H1 (cell line): Measurements from ENCODE around the gene ELMO3. TPM values are rescaled to one million over a fixed set of nuclear protein-coding genes. Genes with fewer than 3 reads are reported as not detected.

Experiments used
- CTCF ChIA-PET: fragments of 300-600 bp; sonication (Branson Sonifier 250); formaldehyde crosslinking; loops from one replicate; lab custom pipeline; 2021; ENCODE audit not compliant: partially characterized antibody; lab: Charles Lee
- POLR2A ChIA-PET: fragments of 300-600 bp; sonication (Branson Sonifier 250); formaldehyde crosslinking; loops from one replicate; lab custom pipeline; 2021; ENCODE audit warnings: inconsistent platforms; ENCODE audit not compliant: partially characterized antibody; lab: Charles Lee
- DNase-seq, 2 experiments: peaks; one replicate each; pipeline versions ENCODE4 v3.0.0 to v3.0.0-alpha.2; 2010 to 2022; ENCODE audit warnings: low spot score in 2 of 2, low read depth in 1 of 2, mixed read lengths in 1 of 2
- FAIRE-seq: peaks from 2 replicates; lab custom pipeline; 2011; peaks lifted over from hg19 to GRCh38; lab: Jason Lieb, UNC
- H2AFZ ChIP-seq: 2 replicates; pipeline ENCODE4 v1.8.1; 2012; ENCODE audit warnings: low read length, inconsistent platforms
- H2AK5ac ChIP-seq: 2 replicates; pipeline ENCODE4 v1.6.1; 2013; ENCODE audit warnings: low read depth, low read length
- H2BK120ac ChIP-seq: replicated peaks from 2 replicates; pipeline ENCODE3; 2013; ENCODE audit warnings: low read depth, low read length, inconsistent platforms
- H2BK12ac ChIP-seq: 2 replicates; pipeline ENCODE4 v1.6.1; 2013; ENCODE audit warnings: low read depth, low read length
- H2BK15ac ChIP-seq: 2 replicates; pipeline ENCODE4 v1.6.1; 2013; ENCODE audit warnings: low read length
- H2BK20ac ChIP-seq: 2 replicates; pipeline ENCODE4 v1.6.1; 2013; ENCODE audit warnings: low read length
- H2BK5ac ChIP-seq: 2 replicates; pipeline ENCODE4 v1.6.1; 2013; ENCODE audit warnings: low read depth, low read length
- H3K14ac ChIP-seq: 2 replicates; pipeline ENCODE4 v1.6.1; 2013; ENCODE audit warnings: inconsistent platforms; ENCODE audit not compliant: insufficient read length
- H3K18ac ChIP-seq: 2 replicates; pipeline ENCODE4 v1.6.1; 2013; ENCODE audit warnings: low read length; ENCODE audit errors: extremely low read depth
- H3K23ac ChIP-seq: 2 replicates; pipeline ENCODE4 v1.6.1; 2013; ENCODE audit warnings: inconsistent platforms; ENCODE audit not compliant: insufficient read length
- H3K23me2 ChIP-seq: 2 replicates; pipeline ENCODE4 v1.6.1; 2013; ENCODE audit warnings: low read depth, low read length
- H3K27ac ChIP-seq: 2 replicates; pipeline ENCODE4 v1.6.1; 2011; ENCODE audit warnings: low read depth, low read length, inconsistent platforms
- H3K27me3 ChIP-seq, 4 experiments: replicated peaks in 1 of 4; 1 replicate in 1 of 4; 2 replicates in 3 of 4; pipeline versions ENCODE4 v1.6.1 to v1.8.1; 2011 to 2013; ENCODE audit warnings: low read length in 3 of 4, mild to moderate bottlenecking in 3 of 4, inconsistent platforms in 2 of 4, mixed read lengths in 2 of 4, moderate library complexity in 1 of 4; ENCODE audit not compliant: control insufficient read depth in 3 of 4, insufficient read depth in 3 of 4; ENCODE audit errors: extremely low read depth in 1 of 4
- H3K36me3 ChIP-seq, 4 experiments: 2 replicates each; pipeline versions ENCODE4 v1.6.1 to v1.8.1; 2011 to 2013; ENCODE audit warnings: mild to moderate bottlenecking in 4 of 4, low read length in 3 of 4, moderate library complexity in 2 of 4, control low read depth in 1 of 4, inconsistent platforms in 1 of 4; ENCODE audit not compliant: insufficient read depth in 4 of 4, control insufficient read depth in 2 of 4
- H3K4ac ChIP-seq: replicated peaks from 2 replicates; pipeline ENCODE3; 2013; ENCODE audit warnings: low read length, low read depth, mixed read lengths, inconsistent platforms; ENCODE audit not compliant: insufficient read length
- H3K4me1 ChIP-seq, 4 experiments: replicated peaks in 1 of 4; 1 replicate in 1 of 4; 2 replicates in 3 of 4; pipeline versions ENCODE4 v1.6.1 to v1.8.1; 2011 to 2013; ENCODE audit warnings: low read length in 3 of 4, inconsistent platforms in 2 of 4, mixed read lengths in 1 of 4; ENCODE audit not compliant: insufficient read depth in 4 of 4, control insufficient read depth in 3 of 4
- H3K4me2 ChIP-seq, 2 experiments: 2 replicates each; pipeline versions ENCODE4 v1.6.1 to v1.8.1; 2011 to 2013; ENCODE audit warnings: low read depth in 2 of 2, low read length in 2 of 2, control low read depth in 1 of 2, inconsistent platforms in 1 of 2, mild to moderate bottlenecking in 1 of 2; ENCODE audit not compliant: insufficient read depth in 1 of 2
- H3K4me3 ChIP-seq, 4 experiments: fragments of 200-600, 300-600 bp in 1 of 4; sonication (generic), shearing (Covaris generic), sonication (Bioruptor Twin) in 1 of 4; 2 replicates each; pipeline versions ENCODE4 v1.5.1 to v1.8.1; 2011 to 2016; ENCODE audit warnings: low read length in 4 of 4, low read depth in 3 of 4, control low read depth in 2 of 4, inconsistent platforms in 2 of 4, mild to moderate bottlenecking in 2 of 4, mixed read lengths in 1 of 4, moderate library complexity in 1 of 4; ENCODE audit not compliant: insufficient read depth in 2 of 4; ENCODE audit errors: extremely low read depth in 1 of 4
- H3K56ac ChIP-seq: replicated peaks from 2 replicates; pipeline ENCODE3; 2013; ENCODE audit warnings: low read depth, mild to moderate bottlenecking, mixed read lengths, low read length, inconsistent platforms; ENCODE audit not compliant: insufficient read length
- H3K79me1 ChIP-seq: 2 replicates; pipeline ENCODE4 v1.6.1; 2013; ENCODE audit warnings: low read depth, low read length, control low read depth
- H3K79me2 ChIP-seq, 2 experiments: 2 replicates each; pipeline versions ENCODE4 v1.6.1 to v1.8.1; 2012 to 2013; ENCODE audit warnings: low read length in 2 of 2, mild to moderate bottlenecking in 2 of 2, inconsistent platforms in 1 of 2; ENCODE audit not compliant: insufficient read depth in 2 of 2, control insufficient read depth in 1 of 2
- H3K9ac ChIP-seq, 4 experiments: replicated peaks in 1 of 4; 1 replicate in 1 of 4; 2 replicates in 3 of 4; pipeline versions ENCODE4 v1.6.1 to v1.8.1; 2011 to 2013; ENCODE audit warnings: low read depth in 3 of 4, low read length in 3 of 4, control low read depth in 2 of 4, mild to moderate bottlenecking in 2 of 4, moderate library complexity in 2 of 4, inconsistent platforms in 1 of 4; ENCODE audit errors: extremely low read depth in 1 of 4
- H3K9me3 ChIP-seq, 2 experiments: 2 replicates each; pipeline versions ENCODE4 v1.6.1 to v1.8.1; 2012 to 2013; ENCODE audit warnings: mild to moderate bottlenecking in 2 of 2, moderate library complexity in 2 of 2, control low read depth in 1 of 2, inconsistent platforms in 1 of 2, low read depth in 1 of 2, low read length in 1 of 2, mixed read lengths in 1 of 2; ENCODE audit not compliant: insufficient read depth in 2 of 2
- H4K20me1 ChIP-seq, 2 experiments: replicated peaks in 1 of 2; 2 replicates each; pipeline versions ENCODE3 to v1.8.1; 2011 to 2013; ENCODE audit warnings: inconsistent platforms in 2 of 2, low read length in 2 of 2, mild to moderate bottlenecking in 1 of 2; ENCODE audit not compliant: insufficient read depth in 2 of 2, control insufficient read depth in 1 of 2
- H4K5ac ChIP-seq: 2 replicates; pipeline ENCODE4 v1.6.1; 2013; ENCODE audit warnings: low read length, low read depth, mixed read lengths, inconsistent platforms; ENCODE audit not compliant: insufficient read length
- H4K8ac ChIP-seq: 2 replicates; pipeline ENCODE4 v1.8.0; 2013; ENCODE audit warnings: mild to moderate bottlenecking, moderate library complexity, low read length, inconsistent platforms; ENCODE audit not compliant: insufficient read depth; ENCODE audit errors: extremely low read depth
- H4K91ac ChIP-seq: replicated peaks from 2 replicates; pipeline ENCODE3; 2013; ENCODE audit warnings: low read length, mixed read lengths, inconsistent platforms; ENCODE audit not compliant: insufficient read length
- ATF3 ChIP-seq: IDR thresholded peaks from 2 replicates; pipeline ENCODE4 v1.6.1; 2011; ENCODE audit warnings: low read depth, mild to moderate bottlenecking, low read length; ENCODE audit not compliant: insufficient read depth
- BRCA1 ChIP-seq: IDR thresholded peaks from 2 replicates; pipeline ENCODE4 v1.6.1; 2012; ENCODE audit warnings: low read depth, low read length, improper control_type of control experiment
- CEBPB ChIP-seq: IDR thresholded peaks from 2 replicates; pipeline ENCODE4 v1.6.1; 2012; ENCODE audit warnings: low read depth, low read length
- CTBP2 ChIP-seq: IDR thresholded peaks from 2 replicates; pipeline ENCODE4 v1.7.0; 2011; ENCODE audit warnings: borderline replicate concordance, mild to moderate bottlenecking, moderate library complexity, mixed read lengths, low read length; ENCODE audit not compliant: insufficient read depth, insufficient read length
- EZH2 ChIP-seq: fragments of 200-600 bp; sonication (generic); IDR thresholded peaks from 2 replicates; pipeline ENCODE4 v1.7.1; 2012; ENCODE audit warnings: low read depth, mild to moderate bottlenecking, moderate library complexity, low read length, inconsistent platforms; ENCODE audit not compliant: severe bottlenecking
- RXRA ChIP-seq: IDR thresholded peaks from 2 replicates; pipeline ENCODE4 v1.6.1; 2011; ENCODE audit warnings: low read depth, mild to moderate bottlenecking, low read length, moderate library complexity; ENCODE audit not compliant: insufficient read depth
- SAP30 ChIP-seq: fragments of 300-600 bp; sonication (generic); IDR thresholded peaks from 2 replicates; pipeline ENCODE4 v1.7.1; 2012; ENCODE audit warnings: low read length, moderate library complexity, mild to moderate bottlenecking, inconsistent platforms; ENCODE audit not compliant: insufficient read depth, insufficient replicate concordance
- SIRT6 ChIP-seq: IDR thresholded peaks from one replicate; pipeline ENCODE4 v1.7.1; 2012; ENCODE audit warnings: low read length, inconsistent platforms
- SUZ12 ChIP-seq: fragments of 200-600 bp; sonication (generic); IDR thresholded peaks from 2 replicates; pipeline ENCODE4 v1.6.1; 2012; ENCODE audit warnings: mild to moderate bottlenecking, inconsistent platforms, low read length, moderate library complexity, mixed read lengths
- TAF1 ChIP-seq: IDR thresholded peaks from 2 replicates; pipeline ENCODE4 v1.6.1; 2011; ENCODE audit warnings: mild to moderate bottlenecking, low read depth, low read length
- TCF12 ChIP-seq: IDR thresholded peaks from 2 replicates; pipeline ENCODE4 v1.6.1; 2011; ENCODE audit warnings: low read depth, mild to moderate bottlenecking, low read length
- WGBS, 2 experiments: shearing (Covaris generic) in 1 of 2; methylation state at CpG; one replicate each; pipeline versions ENCODE4 v1.1.6 to v1.1.7; 2013 to 2015; ENCODE audit warnings: low lambda C conversion rate in 2 of 2, mixed read lengths in 2 of 2, inconsistent platforms in 1 of 2, low coverage in 1 of 2, missing lambda C conversion rate in 1 of 2; ENCODE audit not compliant: insufficient replicate concordance in 2 of 2, insufficient coverage in 1 of 2, insufficient read length in 1 of 2; ENCODE audit errors: extremely low coverage in 1 of 2, missing lambda C conversion rate in 1 of 2; 5-methylcytosine and 5-hydroxymethylcytosine counted together
- polyA plus RNA-seq, 7 experiments: library from polyadenylated mRNA; depleted of rRNA in 3 of 7; stranded (reverse) in 5 of 7; unstranded in 2 of 7; fragments of >200 nt in 5 of 7; fragments of 200-250 nt in 2 of 7; gene quantifications; 1 replicate in 5 of 7; 2 replicates in 1 of 7; 4 replicates in 1 of 7; pipeline versions ENCODE4 v1.2.1 to v1.2.3, GENCODE V29; 2011 to 2013; ENCODE audit warnings: missing spikeins in 2 of 7, mixed read lengths in 2 of 7
- total RNA-seq: library from RNA; stranded (reverse); fragmentation: NEBNext Ultra II Directional; extraction: Animal tissue kit (Norgen Biotek cat#: 25700); gene quantifications from 2 replicates; pipeline ENCODE4 v1.2.1, GENCODE V29; 2021

Gene ELMO3
- total and polyA plus RNA-seq, 2 of the 8 experiments (the other 6 are each of a cell fraction or from before 2014, with no cell fraction given): 9.6 to 10.9 TPM

- Histone ChIP-seq H4K8ac (no peak overlapping the region; the same call in 1 of the 2 replicates), H3K14ac (no peak overlapping the region), H2BK15ac (no peak overlapping the region), H3K4ac (no peak overlapping the region), H2BK12ac (peak overlapping the region; percentile 27; the same call in 1 of the 2 replicates), H3K23me2 (no peaks in the 10 kb centered on the region), H3K79me2 (no peaks in the 10 kb centered on the region), H3K4me2 (no peak overlapping the region), H3K36me3 (peaks cover 11 to 28% (median 20%) of the 10 kb centered on the region in 4 experiments; a peak in 5 of 8 replicates), H3K56ac (no peak overlapping the region), H3K4me3 (no peak overlapping the region), H2AK5ac (0 out of 2 replicates have a peak overlapping the region, but pooled peaks have one; percentile 75), H3K4me1 (peaks cover 0 to under 1% (median 0%) of the 10 kb centered on the region in 4 experiments; a peak in 3 of 7 replicates), H2BK5ac (no peak overlapping the region), H4K91ac (no peak overlapping the region), H3K18ac (no peak overlapping the region), H3K9me3 (no peaks in the 10 kb centered on the region), H4K5ac (no peak overlapping the region), H2BK20ac (no peak overlapping the region), H3K79me1 (peaks cover 4% of the 10 kb centered on the region; the same call in 1 of the 2 replicates), H2BK120ac (no peak overlapping the region), H3K27ac (no peak overlapping the region), H3K23ac (no peak overlapping the region), H2AFZ (no peak overlapping the region), H4K20me1 (peaks cover 0 to 14% of the 10 kb centered on the region in 2 experiments), H3K9ac (no peak overlapping the region), H3K27me3 (no peaks in the 10 kb centered on the region)
- no peak for DNase-seq
- CTCF ChIA-PET: interaction anchor here (0.7 to 4.6 kb wide), 5 partner anchors 9 to 48 kb away, joined by 3 to 23 read pairs (median 4); partner anchors contain the start of genes ELMO3, FHOD1 and TMEM208
- 87% methylated on average over 14 of the region's 17 CpGs; no CpG with 5 or more reads in 1 of the 2 experiments for WGBS, 2 experiments
- FAIRE-seq: no peak
- POLR2A ChIA-PET: interaction anchor here (1.4 to 11.2 kb wide), 4 partner anchors 9 to 36 kb away, joined by 3 to 111 read pairs (median 10); partner anchors contain the start of genes FHOD1, SLC9A5 and TMEM208
- TF ChIP-seq CEBPB: no peak
- TF ChIP-seq ATF3: no peak
- no peak for TF ChIP-seq SUZ12
- no peak for TF ChIP-seq SIRT6
- TF ChIP-seq RXRA: no peak
- TF ChIP-seq TAF1: no peak
- TF ChIP-seq EZH2: no peak
- no peak for TF ChIP-seq BRCA1
- TF ChIP-seq TCF12: no peak
- no peak for TF ChIP-seq CTBP2
- no peak for TF ChIP-seq SAP30
Measured at GRCh38 chr16:67235816-67236562, 37.1 kb downstream of the ELMO3 start.
